Large intestine (tissue), 3 donors: ENCODE measurements around the gene DACH1. TPM values are rescaled to one million over a fixed set of nuclear protein-coding genes. Genes with fewer than 3 reads are reported as not detected.

Experiments used
- DNase-seq, 2 donors: peaks; one replicate each; pipeline versions ENCODE4 v3.0.0 to v3.0.0-alpha.2; 2013
- H3K27ac ChIP-seq: one replicate; pipeline ENCODE4 v1.5.1; 2013; ENCODE audit warnings: low read length
- H3K27me3 ChIP-seq: 2 replicates; pipeline ENCODE4 v1.6.1; 2013; ENCODE audit warnings: low read length; ENCODE audit not compliant: control insufficient read depth, insufficient read depth
- H3K36me3 ChIP-seq: 2 replicates; pipeline ENCODE4 v1.6.1; 2013; ENCODE audit warnings: low read length; ENCODE audit not compliant: control insufficient read depth, insufficient read depth
- H3K4me1 ChIP-seq: one replicate; pipeline ENCODE4 v1.6.1; 2013; ENCODE audit warnings: low read length; ENCODE audit not compliant: control insufficient read depth, insufficient read depth
- H3K4me3 ChIP-seq: one replicate; pipeline ENCODE4 v1.5.1; 2013; ENCODE audit warnings: low read length
- H3K9me3 ChIP-seq: one replicate; pipeline ENCODE4 v1.6.1; 2013; ENCODE audit warnings: mild to moderate bottlenecking, low read depth, low read length, moderate library complexity; ENCODE audit not compliant: control insufficient read depth
- WGBS: methylation state at CpG from one replicate; pipeline ENCODE4 v1.1.5; 2013; ENCODE audit warnings: low lambda C conversion rate; ENCODE audit not compliant: insufficient coverage; 5-methylcytosine and 5-hydroxymethylcytosine counted together
- polyA plus RNA-seq: library from polyadenylated mRNA; unstranded; fragments of 120-200 nt; gene quantifications from one replicate; pipeline ENCODE4 v1.2.1, GENCODE V29; 2013

Gene DACH1
- polyA plus RNA-seq, 1 donor, result 25.0 TPM

- Histone ChIP-seq H3K27me3 (no peaks in the 10 kb centered on the region), H3K4me3 (no peak overlapping the region), H3K9me3 (no peaks in the 10 kb centered on the region), H3K36me3 (peaks cover 5% of the 10 kb centered on the region), H3K27ac (no peak overlapping the region), H3K4me1 (no peaks in the 10 kb centered on the region)
- no peak for DNase-seq
Measured at GRCh38 chr13:71593566-71593965, 273.4 kb downstream of the DACH1 start.

GRCh38 chr13:71591374-71591773 is 275.6 kb downstream of the DACH1 start:
- no peaks in the 10 kb centered on the region for H3K27me3 ChIP-seq

GRCh38 chr13:71590654-71591148 is 276.3 kb downstream of the DACH1 start:
- Histone ChIP-seq H3K27ac (no peak overlapping the region), H3K9me3 (no peaks in the 10 kb centered on the region), H3K4me1 (no peaks in the 10 kb centered on the region), H3K4me3 (no peak overlapping the region), H3K27me3 (no peaks in the 10 kb centered on the region), H3K36me3 (no peaks in the 10 kb centered on the region)
- WGBS, result 100% methylated on average over 1 of the region's 3 CpGs
- DNase-seq, result no peak

More at GRCh38 chr13:71591374-71591773, 275.6 kb downstream of the DACH1 start:
- H3K36me3 ChIP-seq, result no peaks in the 10 kb centered on the region
- no peaks in the 10 kb centered on the region for H3K4me1 ChIP-seq
- DNase-seq, result no peak
- H3K9me3 ChIP-seq, result no peaks in the 10 kb centered on the region
- H3K4me3 ChIP-seq, result no peak overlapping the region
- H3K27ac ChIP-seq, result no peak overlapping the region

- Histone ChIP-seq H3K4me3 (no peak overlapping the region), H3K36me3 (no peaks in the 10 kb centered on the region), H3K27me3 (no peaks in the 10 kb centered on the region), H3K9me3 (no peaks in the 10 kb centered on the region), H3K27ac (no peak overlapping the region), H3K4me1 (no peaks in the 10 kb centered on the region)
- no peak for DNase-seq
- WGBS, result 100% methylated on average over 2 of the region's 2 CpGs
Measured at GRCh38 chr13:71589032-71589431, 278.0 kb downstream of the DACH1 start.

GRCh38 chr13:71587817-71588216 is 279.2 kb downstream of the DACH1 start:
- Histone ChIP-seq H3K27me3 (no peaks in the 10 kb centered on the region), H3K4me1 (no peaks in the 10 kb centered on the region), H3K36me3 (no peaks in the 10 kb centered on the region), H3K27ac (no peak overlapping the region), H3K9me3 (no peaks in the 10 kb centered on the region), H3K4me3 (no peak overlapping the region)
- DNase-seq, result peak in 1 of 2 donors; percentile 24
- WGBS, result 100% methylated on average over 1 of the region's 5 CpGs

DNA sequence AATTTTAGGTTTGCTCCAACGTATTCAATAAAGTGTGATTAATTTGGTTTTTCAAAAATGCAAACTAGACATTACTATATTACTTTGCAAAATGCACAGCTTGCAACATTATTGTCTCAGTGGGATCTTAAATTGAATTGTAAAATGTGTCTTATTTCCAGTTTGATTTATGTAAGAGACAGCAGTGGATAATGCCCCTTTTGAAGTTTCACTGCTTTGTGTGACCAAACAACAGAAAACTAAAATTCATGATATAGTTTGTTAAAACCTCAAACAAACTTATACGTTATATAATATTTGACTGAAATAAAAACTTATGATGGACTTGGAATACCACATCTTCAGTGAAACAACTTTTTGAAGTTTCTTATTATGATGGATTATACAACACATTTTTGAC is 279.8 kb downstream of the DACH1 start:
- H3K27me3 ChIP-seq, result no peaks in the 10 kb centered on the region
- no peaks in the 10 kb centered on the region for H3K36me3 ChIP-seq
- no peaks in the 10 kb centered on the region for H3K9me3 ChIP-seq
- H3K4me1 ChIP-seq, result no peaks in the 10 kb centered on the region
- 92% methylated on average over 2 of the region's 2 CpGs for WGBS
- DNase-seq, result no peak
- H3K4me3 ChIP-seq, result no peak overlapping the region
- no peak overlapping the region for H3K27ac ChIP-seq

DNA sequence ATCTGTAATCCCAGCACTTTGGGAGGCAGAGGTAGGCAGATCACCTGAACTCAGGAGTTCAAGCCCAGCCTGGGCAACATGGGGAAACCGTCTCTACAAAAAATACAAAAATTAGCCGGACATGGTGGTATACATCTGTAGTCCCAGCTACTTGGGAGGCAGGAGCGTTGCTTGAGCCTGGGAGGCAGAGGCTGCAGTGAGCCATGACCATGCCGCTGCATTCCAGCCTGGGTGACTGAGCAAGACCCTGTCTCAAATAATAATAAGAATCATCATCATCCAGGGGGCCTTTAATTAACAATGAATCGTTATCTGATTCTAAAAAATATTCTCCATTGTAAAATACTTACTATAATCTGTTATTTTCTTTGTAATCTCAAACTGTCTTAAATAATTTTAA is 283.4 kb downstream of the DACH1 start:
- Histone ChIP-seq H3K4me1 (no peaks in the 10 kb centered on the region), H3K4me3 (no peak overlapping the region), H3K27me3 (no peaks in the 10 kb centered on the region), H3K9me3 (no peaks in the 10 kb centered on the region), H3K27ac (no peak overlapping the region), H3K36me3 (no peaks in the 10 kb centered on the region)
- no peak for DNase-seq
- 100% methylated on average over 1 of the region's 5 CpGs for WGBS

- Histone ChIP-seq H3K4me1 (no peaks in the 10 kb centered on the region), H3K9me3 (no peaks in the 10 kb centered on the region), H3K27ac (no peak overlapping the region), H3K4me3 (no peak overlapping the region), H3K36me3 (peaks cover 3% of the 10 kb centered on the region), H3K27me3 (no peaks in the 10 kb centered on the region)
- 100% methylated on average over 3 of the region's 3 CpGs for whole genome bisulfite sequencing
- no peak for DNase-seq
Measured at GRCh38 chr13:71580614-71581013, 286.4 kb downstream of the DACH1 start.

DNA sequence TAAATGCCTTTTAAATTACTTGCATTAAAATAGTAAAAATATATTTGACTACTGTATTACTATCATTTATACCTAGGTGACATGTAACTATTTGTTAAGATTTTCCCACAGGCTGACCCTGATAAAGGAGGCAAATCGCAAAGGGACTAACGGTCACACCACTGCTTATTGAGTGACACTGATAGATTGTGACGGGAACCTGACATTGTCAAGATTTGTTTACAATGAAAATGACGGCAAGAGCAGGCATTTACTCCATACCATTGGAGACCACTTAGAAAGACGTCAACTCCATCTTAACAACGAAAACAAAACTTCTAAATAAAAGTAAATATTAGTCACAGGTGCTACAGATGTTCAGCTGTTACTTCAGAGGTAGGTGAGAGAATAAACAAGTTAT is 289.0 kb downstream of the DACH1 start:
- Histone ChIP-seq H3K27ac (no peak overlapping the region), H3K27me3 (no peaks in the 10 kb centered on the region), H3K36me3 (peaks cover 3% of the 10 kb centered on the region), H3K9me3 (no peaks in the 10 kb centered on the region), H3K4me3 (no peak overlapping the region), H3K4me1 (no peaks in the 10 kb centered on the region)
- WGBS, result 82% methylated on average over 2 of the region's 6 CpGs
- no peak for DNase-seq

GRCh38 chr13:71577127-71577526 is 289.9 kb downstream of the DACH1 start:
- no CpG with 5 or more reads among the region's 2 CpGs for WGBS
- peaks cover 10% of the 10 kb centered on the region for H3K36me3 ChIP-seq
- no peak for DNase-seq
- no peak overlapping the region for H3K4me3 ChIP-seq
- no peak overlapping the region for H3K27ac ChIP-seq
- no peaks in the 10 kb centered on the region for H3K4me1 ChIP-seq
- H3K27me3 ChIP-seq, result no peaks in the 10 kb centered on the region
- no peaks in the 10 kb centered on the region for H3K9me3 ChIP-seq

- Histone ChIP-seq H3K36me3 (peaks cover 10% of the 10 kb centered on the region), H3K9me3 (no peaks in the 10 kb centered on the region), H3K4me1 (no peaks in the 10 kb centered on the region), H3K27me3 (no peaks in the 10 kb centered on the region), H3K27ac (no peak overlapping the region), H3K4me3 (no peak overlapping the region)
- DNase-seq, result no peak
- no CpG with 5 or more reads among the region's 1 CpG for WGBS
Measured at GRCh38 chr13:71576571-71576970, 290.4 kb downstream of the DACH1 start.
